Activated CD8-positive, alpha-beta memory T cell treated with anti-CD3 and anti-CD28 coated beads, Interleukin-2, amount 50 U/mL, for 48 hours (primary cell): ENCODE measurements around the gene OSBP2.

Source experiments
- DNase-seq: peaks from one replicate; pipeline ENCODE4 v3.0.0-alpha.2; 2020

OSBP2 gene

DNA sequence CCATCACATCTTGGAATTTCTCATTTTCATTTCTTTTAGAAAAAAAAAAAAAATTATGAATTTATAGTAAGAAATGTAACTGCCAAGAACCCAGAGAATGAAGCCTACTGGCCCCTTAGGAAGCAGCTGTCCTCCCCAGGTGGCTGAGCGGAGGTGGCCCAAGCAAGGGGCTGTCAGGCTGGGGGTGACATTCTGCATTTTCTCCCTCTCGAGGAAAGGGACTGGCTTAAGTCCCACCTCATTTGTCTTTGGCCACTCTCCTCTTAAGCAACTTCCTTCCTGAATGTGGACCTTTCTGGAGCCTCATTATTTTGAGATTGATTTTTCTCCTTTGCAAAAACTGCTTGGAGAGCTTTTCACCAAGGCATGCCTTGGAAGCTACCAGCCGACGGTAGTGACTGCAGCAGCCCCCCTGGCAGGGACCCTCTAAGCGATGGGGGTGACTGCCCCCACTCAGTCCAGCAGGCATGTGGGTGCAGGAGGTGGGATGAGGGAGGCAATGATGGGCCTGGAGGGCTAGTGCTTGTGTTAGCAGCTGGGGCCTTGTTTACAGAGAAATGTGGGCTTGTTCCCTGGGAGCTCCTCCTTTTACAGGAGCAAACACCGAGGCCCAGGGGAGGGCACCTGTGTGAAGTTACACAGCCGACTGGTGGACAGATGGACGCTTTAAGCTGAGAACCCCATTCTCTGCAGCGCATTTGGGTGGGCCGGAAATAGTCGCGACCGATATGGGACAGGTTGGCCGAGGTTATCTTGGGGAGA lies 162.2 kb downstream of the OSBP2 start:
- no peak for DNase-seq

GRCh38 chr22:30857791-30858190 lies 163.1 kb downstream of the OSBP2 start:
- DNase-seq, result no peak

DNA sequence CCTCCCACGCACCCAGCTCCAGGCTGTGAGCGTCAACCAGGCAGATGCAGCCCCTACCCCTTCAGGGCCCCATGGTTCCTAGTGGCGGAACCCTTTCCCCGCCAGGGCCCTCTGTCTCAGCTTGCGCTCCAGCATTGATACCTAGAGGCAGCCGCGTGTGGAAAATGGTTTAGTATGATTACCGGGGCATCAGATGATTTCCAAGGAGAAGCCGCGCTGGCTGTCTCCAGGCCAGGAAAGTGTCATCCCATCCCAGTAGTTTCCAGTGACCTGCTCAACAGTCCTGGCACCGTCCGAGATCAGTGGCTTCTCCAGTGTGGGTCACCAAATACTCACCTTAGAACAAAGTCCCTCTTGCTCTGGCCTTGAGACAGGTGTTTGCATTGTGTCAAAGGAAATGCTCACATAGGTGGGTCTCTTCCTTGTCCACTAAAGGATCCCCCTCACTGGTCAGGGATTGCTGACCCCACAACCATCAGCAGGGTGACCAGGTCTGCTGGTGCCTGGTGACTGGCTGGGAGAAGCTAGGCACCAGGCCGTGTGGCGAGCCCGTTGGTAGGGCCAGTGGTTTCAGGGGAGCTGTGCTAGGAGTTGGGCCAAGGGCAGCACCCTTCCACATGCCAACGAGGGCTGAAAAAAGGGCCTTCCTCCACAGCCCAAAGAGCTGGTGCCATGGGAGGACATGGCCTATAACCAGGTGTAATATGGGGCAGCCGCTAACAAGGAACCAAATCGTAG lies 164.5 kb downstream of the OSBP2 start:
- no peak for DNase-seq

DNA sequence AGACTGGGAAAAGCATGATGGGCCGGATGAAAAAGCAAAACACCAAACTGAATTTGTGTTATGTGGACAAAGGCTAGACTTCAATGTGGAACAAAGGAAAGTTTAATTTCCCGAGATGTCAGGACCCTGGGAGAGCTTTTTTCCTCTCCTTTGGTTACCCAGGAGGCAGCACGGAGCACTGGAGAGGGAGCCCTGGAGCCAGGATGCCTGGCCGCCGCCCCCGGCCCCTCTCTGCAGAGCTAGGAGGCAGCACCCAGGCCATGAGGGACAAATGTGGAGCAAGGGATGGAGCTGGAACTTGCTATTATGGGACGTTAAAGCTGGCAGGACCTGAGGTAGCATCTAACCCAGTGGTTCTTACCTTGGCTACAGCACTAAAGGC lies 165.0 kb downstream of the OSBP2 start:
- DNase-seq, result no peak

DNA sequence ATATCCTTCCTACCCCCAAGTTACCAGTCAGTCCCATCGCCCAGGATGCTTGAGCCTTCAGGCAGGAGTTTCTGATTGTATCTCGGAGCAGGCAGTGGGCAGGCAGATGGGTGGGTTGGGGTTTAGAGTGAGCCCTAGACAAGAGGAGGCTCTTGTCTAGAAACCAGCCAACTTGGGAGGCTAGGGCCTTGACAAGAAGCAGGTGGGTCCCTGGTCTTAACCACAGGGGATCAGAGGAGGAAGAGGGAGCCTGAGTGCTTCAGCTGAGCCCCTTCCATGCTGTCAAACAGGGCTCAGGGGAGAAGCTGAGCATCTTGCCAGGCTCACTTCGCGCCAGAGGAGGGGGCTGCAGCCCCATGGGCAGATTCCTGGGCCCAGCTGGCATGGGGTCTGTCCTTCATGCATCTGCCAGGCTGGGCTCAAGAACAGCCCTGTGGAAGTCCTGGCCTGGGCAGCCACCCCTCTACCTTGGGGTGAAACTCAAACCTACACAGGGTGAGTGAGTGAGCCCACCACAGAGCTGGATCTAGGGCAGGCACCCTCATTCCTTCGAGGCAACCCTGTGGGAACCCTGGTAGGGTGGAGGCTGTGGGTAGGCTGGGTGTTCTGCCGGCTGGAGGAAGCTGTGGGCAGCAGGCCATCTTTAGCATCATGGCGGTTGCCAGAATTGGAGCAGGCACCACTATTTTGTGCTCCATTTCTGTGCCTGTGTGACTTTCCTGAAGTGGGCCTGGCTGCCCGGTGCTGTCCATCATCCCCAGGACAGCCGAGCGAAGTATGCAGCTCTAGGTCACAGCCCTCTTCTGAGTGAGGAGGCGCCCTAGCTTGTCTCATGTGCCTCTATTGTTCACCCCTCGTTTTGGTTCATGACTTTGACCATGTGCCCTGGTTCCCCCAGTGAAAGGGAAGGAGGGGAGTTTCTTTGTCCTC lies 165.8 kb downstream of the OSBP2 start:
- peak; percentile 46 for DNase-seq

- peak; percentile 28 for DNase-seq
Observed at GRCh38 chr22:30861131-30861530, 166.5 kb downstream of the OSBP2 start.

GRCh38 chr22:30861688-30862552 lies 167.2 kb downstream of the OSBP2 start:
- peak; percentile 35 for DNase-seq

- DNase-seq, result no peak
Observed at GRCh38 chr22:30863081-30863833, 168.6 kb downstream of the OSBP2 start.

DNA sequence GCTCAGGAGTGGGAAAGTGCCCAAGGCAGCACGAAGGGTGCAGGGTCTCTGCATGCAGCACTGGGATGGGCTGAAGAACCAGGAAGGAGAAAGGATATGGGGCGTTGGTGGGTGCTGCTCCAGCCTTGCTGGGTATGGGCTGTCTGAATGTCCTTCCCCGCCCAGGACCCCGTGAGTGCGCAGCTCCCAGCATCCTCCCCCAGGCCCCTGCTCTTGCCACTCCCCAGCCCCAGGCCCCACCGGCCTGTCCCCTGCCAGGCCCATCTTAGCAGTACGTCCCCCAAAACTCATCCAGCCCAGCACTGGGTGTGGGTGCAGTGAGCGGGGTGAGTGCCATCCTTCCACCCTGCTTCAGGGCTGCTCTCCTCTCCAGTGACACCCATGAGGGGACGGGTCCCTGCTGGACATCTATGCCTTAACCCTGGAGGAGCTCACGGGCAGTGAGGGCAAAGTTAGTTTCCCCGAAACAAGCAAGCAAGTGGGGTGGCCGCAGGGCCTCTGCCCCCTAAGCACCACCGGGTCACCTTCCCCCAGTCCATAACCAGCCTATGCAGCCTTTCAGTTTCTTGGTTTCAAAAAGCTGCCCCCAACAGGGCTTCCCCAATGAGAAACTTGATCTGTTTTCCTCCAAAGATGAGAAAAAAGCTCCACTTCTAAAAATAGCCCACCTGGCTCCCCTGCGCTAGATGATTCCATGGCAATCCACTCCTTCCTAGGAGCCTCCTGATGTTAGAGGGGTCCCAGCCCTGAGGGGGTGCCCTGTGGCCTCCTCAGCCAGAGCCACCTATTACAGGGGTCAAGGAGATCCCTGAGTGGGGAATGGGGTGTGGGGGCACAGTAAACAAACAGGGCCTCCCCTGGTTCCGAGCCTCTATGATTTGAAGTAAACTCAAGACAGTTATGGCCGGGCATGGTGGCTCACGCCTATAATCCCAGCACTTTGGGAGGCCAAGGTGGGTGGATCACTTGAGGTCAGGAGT lies 170.1 kb downstream of the OSBP2 start:
- DNase-seq, result peak; percentile 34

DNA sequence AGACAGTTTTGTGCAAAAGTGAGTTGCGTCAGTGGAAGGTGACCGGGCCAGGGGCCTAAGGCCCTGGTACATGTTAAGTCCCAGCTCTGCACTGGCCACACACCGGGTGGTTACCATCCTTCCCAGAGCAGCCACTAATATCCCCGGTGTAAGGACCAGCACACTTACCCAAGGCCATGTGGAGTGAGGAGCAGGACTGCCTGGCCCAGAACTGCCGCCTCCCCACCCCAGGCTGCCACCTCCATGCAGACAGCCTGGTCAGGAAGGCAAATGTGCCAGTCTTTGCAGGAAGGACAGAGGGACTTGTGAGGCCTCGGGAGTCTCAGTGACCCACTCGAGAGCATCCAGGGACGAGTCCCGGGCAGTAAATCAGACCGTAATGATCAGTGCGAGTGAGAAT lies 171.0 kb downstream of the OSBP2 start:
- DNase-seq, result no peak

DNA sequence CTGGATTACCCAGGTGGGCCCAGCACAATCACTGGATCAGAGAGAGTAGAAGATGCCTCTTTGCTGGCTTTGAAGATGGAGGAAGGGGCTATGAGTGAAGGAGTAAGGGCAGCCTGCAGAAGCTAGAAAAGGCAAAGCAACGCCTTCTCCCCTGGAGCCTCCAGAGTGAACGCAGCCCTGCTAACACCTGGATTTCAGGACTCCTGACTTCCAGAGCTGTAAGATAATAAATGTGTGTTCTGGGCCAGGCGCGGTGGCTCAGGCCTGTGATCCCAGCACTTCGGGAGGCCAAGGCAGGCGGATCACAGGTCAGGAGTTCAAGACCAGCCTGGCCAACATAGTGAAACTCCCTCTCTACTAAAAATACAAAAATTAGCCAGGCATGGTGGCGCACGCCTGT lies 171.5 kb downstream of the OSBP2 start:
- DNase-seq, result no peak

GRCh38 chr22:30866811-30867271 lies 172.2 kb downstream of the OSBP2 start:
- DNase-seq, result no peak

GRCh38 chr22:30867746-30868662 lies 173.3 kb downstream of the OSBP2 start:
- no peak for DNase-seq

DNA sequence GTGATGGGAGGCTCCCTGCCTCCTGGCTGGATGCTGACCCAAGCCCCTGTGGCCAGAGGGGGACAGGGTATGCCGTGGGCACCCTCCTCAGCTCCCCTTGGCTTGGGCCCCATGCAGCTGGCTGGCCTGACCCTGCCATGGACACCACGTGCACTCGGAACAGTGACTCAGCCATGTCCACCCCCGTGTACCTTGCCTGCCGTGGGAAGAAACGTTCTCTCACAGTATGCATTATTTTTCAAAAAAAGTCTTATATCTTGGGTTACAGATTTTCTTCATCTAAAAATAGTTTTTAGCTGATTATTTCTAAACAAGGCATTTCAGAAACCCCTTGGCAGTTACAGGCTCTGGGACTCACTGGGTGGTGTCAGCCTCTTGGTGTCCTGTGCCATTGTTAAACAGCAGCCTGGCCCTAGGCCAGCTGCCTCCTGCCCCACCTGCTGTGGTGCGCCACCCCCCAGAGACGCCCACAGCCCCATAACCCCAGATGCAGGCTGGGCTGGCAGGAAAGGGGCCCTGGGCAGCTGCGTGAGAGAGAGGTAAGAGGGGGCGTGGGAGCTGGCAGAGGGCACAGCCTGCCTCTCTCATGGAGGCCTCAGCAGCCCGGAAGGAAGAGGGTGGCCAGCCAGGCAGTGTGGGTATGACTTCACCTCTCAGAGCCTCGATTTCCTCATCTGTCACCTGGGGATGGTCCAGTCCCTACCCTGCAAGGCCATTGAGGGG lies 174.2 kb downstream of the OSBP2 start:
- no peak for DNase-seq

- no peak for DNase-seq
Observed at GRCh38 chr22:30869667-30870395, 175.2 kb downstream of the OSBP2 start.

DNA sequence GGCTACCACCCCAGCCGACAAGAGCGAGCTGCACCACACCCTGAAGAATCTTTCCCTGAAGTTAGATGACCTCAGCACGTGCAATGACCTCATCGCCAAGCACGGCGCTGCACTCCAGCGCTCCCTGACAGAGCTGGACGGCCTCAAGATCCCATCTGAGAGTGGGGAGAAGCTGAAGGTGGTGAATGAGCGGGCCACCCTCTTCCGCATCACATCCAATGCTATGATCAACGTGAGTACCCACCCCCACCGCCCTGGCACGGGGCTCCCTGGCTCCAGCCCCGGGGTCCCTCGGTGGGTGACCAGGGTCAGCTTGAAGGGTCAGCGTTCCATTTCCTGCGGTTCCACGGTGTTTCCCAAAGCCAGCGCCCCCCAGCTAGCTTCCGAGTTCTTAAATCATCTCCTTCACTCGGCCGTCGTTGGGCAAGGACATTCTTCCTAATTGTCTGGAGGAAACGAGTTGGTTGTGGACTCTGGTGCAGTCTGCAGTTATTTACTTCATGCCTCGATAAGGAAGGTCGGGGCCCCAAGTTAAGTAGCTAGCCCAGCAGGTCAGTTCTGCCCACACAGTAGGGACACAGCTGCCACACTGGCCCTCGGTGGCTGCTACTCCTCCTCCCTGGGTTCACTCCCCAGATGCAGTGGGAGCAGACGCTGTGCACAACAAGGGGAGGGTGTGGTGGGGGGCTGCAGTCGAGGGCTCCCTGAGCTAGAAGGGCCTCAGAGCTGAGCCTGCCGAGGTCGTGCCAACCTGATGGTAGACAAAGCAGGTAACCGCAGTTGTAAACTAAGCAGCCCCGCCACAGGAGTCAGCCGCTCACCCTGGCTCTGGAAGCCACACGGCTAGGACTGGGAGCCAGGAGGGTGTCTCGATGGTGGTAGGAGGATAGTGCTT lies 176.0 kb downstream of the OSBP2 start:
- DNase-seq, result no peak
